BLaER1 (cell line): ENCODE measurements around the gene XRCC6.
"Not testable (repeated sequence)": the region's sequence is repeated elsewhere in the genome, so short reads cannot be mapped to it uniquely, and the experiment has no call there.

Experiments used
- H3K27ac ChIP-seq: shearing (Covaris generic); formaldehyde crosslinking; 2 replicates; pipeline ENCODE4 v1.8.1; 2022
- H3K27me3 ChIP-seq: shearing (Covaris generic); formaldehyde crosslinking; 2 replicates; pipeline ENCODE4 v1.8.1; 2022
- H3K36me3 ChIP-seq: shearing (Covaris generic); formaldehyde crosslinking; 2 replicates; pipeline ENCODE4 v1.8.1; 2022
- H3K4me1 ChIP-seq: shearing (Covaris generic); formaldehyde crosslinking; 2 replicates; pipeline ENCODE4 v1.8.1; 2022
- H3K4me2 ChIP-seq: shearing (Covaris generic); formaldehyde crosslinking; 2 replicates; pipeline ENCODE4 v1.8.1; 2022
- H3K4me3 ChIP-seq: shearing (Covaris generic); formaldehyde crosslinking; 2 replicates; pipeline ENCODE4 v1.8.1; 2022
- H3K9ac ChIP-seq: shearing (Covaris generic); formaldehyde crosslinking; 2 replicates; pipeline ENCODE4 v1.8.1; 2022
- H3K9me3 ChIP-seq: shearing (Covaris generic); formaldehyde crosslinking; 2 replicates; pipeline ENCODE4 v1.8.1; 2022
- H4K20me1 ChIP-seq: shearing (Covaris generic); formaldehyde crosslinking; 2 replicates; pipeline ENCODE4 v1.8.1; 2022
- Cebpa-rat ChIP-seq: shearing (Covaris generic); IDR thresholded peaks from 2 replicates; pipeline ENCODE4 v1.8.1; 2022

Gene XRCC6

DNA sequence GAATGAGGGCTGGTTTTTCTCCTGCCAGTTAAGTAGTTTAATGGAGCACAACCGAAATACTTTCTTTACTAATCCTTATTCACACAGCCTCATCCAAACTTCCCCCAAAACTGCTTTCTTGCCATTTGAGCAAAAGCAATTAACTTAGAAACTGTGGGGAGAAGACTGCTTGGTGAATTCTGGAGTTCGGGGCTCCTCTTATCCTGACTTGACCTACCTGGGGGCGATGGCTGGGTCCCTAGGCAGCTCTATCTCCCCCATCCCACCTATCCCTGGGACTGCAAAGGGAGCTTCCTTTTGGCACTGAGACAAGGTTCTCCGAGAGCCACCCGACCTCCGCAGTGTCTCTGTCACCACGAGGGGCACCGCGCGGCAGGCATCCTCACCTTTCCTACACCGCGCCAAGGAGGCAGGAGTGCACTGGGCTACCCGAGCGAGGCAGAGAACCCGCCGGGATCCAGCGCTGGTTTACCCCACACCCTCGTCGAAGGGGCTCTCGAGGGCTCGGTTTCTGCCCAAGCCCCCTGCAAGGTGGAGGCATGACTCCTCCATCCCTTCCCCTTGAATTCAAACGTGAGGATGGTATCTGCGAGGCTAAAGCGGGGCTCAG lies 1.0 kb upstream of the XRCC6 start:
- Histone ChIP-seq H3K9me3 (no peaks in the 10 kb centered on the region), H3K27ac (peak overlapping the region; percentile 84)
- no peak for TF ChIP-seq Cebpa-rat

DNA sequence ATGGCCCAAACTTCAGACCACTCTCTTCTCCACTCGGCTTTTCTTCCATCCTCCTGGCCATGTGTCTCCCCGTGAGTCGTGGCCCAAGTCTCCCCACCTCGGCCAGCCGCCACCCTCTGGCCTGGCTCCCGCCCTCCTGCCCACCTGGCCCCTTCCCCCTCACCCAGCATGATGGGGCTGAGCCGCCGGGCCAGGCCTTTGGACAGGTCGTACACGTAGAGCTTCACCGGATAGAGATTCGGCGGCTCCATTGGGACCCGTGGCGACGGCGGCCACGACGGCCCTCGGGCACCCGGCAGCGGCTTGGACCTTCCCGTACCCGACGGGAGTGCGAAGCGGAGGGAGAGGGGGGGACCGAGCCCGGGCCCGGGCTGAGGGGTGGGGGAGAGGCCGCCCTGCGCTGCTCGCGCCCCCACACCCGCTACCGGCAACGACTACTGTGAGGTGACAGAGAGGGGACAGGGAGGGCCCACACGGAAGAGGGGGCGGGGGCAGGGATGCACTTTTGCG lies 451 bp upstream of the XRCC6 start, which contains the start of gene DESI1:
DESI1 (minus strand) TSS at position 455 of the 510 bp plus-strand sequence; CDS start at position 251, 204 bp downstream.
- H3K4me1 ChIP-seq, result peaks cover 34% of the 10 kb centered on the region
- H3K36me3 ChIP-seq, result peaks cover 38% of the 10 kb centered on the region
- H4K20me1 ChIP-seq, result peaks cover 88% of the 10 kb centered on the region
- H3K27ac ChIP-seq, result peak within 1 kb of the TSS; percentile 94
- H3K4me2 ChIP-seq, result peak within 1 kb of the TSS; percentile 97
- no peaks in the 10 kb centered on the region for H3K9me3 ChIP-seq
- no peaks in the 10 kb centered on the region for H3K27me3 ChIP-seq
- H3K4me3 ChIP-seq, result peak within 1 kb of the TSS; percentile 93
- peak within 1 kb of the TSS; percentile 95 for H3K9ac ChIP-seq
- TF ChIP-seq Cebpa-rat, result no peak

More for the DNA sequence above, 1.0 kb upstream of the XRCC6 start:
- H3K9ac ChIP-seq, result peak overlapping the region; percentile 95
- peaks cover 32% of the 10 kb centered on the region for H3K36me3 ChIP-seq
- peaks cover 88% of the 10 kb centered on the region for H4K20me1 ChIP-seq
- H3K4me3 ChIP-seq, result peak overlapping the region; percentile 93
- peaks cover 34% of the 10 kb centered on the region for H3K4me1 ChIP-seq
- H3K4me2 ChIP-seq, result peak overlapping the region; percentile 97
- no peaks in the 10 kb centered on the region for H3K27me3 ChIP-seq

DNA sequence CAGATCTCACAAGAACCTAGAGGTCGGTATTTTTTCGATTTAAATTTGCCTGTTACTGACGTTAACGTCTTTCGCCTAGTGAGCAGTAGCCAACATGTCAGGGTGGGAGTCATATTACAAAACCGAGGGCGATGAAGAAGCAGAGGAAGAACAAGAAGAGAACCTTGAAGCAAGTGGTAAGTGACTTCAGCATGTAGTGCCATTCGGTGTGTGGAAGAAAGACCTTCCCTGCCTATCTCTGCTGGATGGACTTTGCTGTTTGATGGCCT lies 750 bp downstream of the XRCC6 start:
- Histone ChIP-seq H3K27me3 (no peaks in the 10 kb centered on the region), H3K9ac (peak overlapping the region; percentile 95), H3K4me3 (peak overlapping the region; percentile 93), H3K9me3 (no peaks in the 10 kb centered on the region), H4K20me1 (peaks cover 88% of the 10 kb centered on the region), H3K27ac (peak overlapping the region; percentile 94), H3K36me3 (peaks cover 50% of the 10 kb centered on the region), H3K4me2 (peak overlapping the region; percentile 94), H3K4me1 (peaks cover 34% of the 10 kb centered on the region)
- TF ChIP-seq Cebpa-rat, result no peak

DNA sequence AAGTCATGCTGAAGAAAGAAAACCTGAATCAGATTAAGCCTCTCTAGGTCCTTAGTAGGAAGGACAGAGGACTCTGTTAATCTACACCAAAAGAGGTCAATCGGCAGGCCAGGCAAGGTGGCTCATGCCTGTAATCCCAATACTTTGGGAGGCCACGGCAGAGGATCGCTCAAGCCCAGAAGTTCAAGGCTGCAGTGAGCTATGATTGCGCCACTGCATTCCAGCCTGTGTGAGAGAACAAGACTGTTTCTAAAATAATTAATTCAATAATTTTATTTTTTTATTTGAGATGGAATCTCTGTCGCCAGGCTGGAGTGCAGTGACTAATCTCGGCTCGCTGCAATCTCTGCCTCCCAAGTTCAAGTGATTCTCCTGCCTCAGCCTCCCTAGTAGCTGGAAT lies 4.5 kb downstream of the XRCC6 start:
- no peak overlapping the region for H3K9ac ChIP-seq
- H4K20me1 ChIP-seq, result peaks cover 81% of the 10 kb centered on the region
- H3K4me1 ChIP-seq, result peaks cover 14% of the 10 kb centered on the region
- H3K27ac ChIP-seq, result no peak overlapping the region
- H3K4me3 ChIP-seq, result no peak overlapping the region
- no peaks in the 10 kb centered on the region for H3K27me3 ChIP-seq
- no peak for TF ChIP-seq Cebpa-rat
- peaks cover 87% of the 10 kb centered on the region for H3K36me3 ChIP-seq
- no peak overlapping the region for H3K4me2 ChIP-seq
- peaks cover 33% of the 10 kb centered on the region for H3K9me3 ChIP-seq

DNA sequence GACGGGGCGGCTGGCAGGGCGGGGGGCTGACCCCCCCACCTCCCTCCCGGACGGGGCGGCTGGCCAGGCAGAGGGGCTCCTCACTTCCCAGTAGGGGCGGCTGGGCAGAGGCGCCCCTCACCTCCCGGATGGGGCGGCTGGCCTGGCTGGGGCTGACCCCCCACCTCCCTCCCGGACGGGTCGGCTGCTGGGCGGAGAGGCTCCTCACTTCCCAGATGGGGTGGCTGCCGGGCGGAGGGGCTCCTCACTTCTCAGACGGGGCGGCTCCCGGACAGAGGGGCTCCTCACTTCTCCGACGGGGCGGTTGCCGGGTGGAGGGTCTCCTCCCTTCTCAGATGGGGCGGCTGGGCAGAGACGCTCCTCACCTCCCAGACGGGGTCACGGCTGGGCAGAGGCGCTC lies 10.0 kb downstream of the XRCC6 start:
- H3K4me2 ChIP-seq, H3K9ac ChIP-seq, H3K27ac ChIP-seq, H3K27me3 ChIP-seq, H3K4me1 ChIP-seq, H3K4me3 ChIP-seq: not testable (repeated sequence)
- Histone ChIP-seq H4K20me1 (peaks cover 75% of the 10 kb centered on the region), H3K36me3 (peaks cover 98% of the 10 kb centered on the region), H3K9me3 (peaks cover 41% of the 10 kb centered on the region)

DNA sequence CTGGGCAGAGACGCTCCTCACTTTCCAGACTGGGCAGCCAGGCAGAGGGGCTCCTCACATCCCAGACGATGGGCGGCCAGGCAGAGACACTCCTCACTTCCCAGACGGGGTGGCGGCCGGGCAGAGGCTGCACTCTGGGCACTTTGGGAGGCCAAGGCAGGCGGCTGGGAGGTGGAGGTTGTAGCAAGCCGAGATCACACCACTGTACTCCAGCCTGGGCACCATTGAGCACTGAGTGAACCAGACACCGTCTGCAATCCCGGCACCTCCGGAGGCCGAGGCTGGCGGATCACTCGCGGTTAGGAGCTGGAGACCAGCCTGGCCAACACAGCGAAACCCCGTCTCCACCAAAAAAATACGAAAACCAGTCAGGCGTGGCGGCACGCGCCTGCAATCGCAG lies 10.5 kb downstream of the XRCC6 start:
- H3K4me3 ChIP-seq, H3K9ac ChIP-seq, H3K27ac ChIP-seq, H3K4me1 ChIP-seq, H3K27me3 ChIP-seq, H3K4me2 ChIP-seq: not testable (repeated sequence)
- Histone ChIP-seq H3K9me3 (peaks cover 41% of the 10 kb centered on the region), H4K20me1 (peaks cover 75% of the 10 kb centered on the region), H3K36me3 (peaks cover 98% of the 10 kb centered on the region)

DNA sequence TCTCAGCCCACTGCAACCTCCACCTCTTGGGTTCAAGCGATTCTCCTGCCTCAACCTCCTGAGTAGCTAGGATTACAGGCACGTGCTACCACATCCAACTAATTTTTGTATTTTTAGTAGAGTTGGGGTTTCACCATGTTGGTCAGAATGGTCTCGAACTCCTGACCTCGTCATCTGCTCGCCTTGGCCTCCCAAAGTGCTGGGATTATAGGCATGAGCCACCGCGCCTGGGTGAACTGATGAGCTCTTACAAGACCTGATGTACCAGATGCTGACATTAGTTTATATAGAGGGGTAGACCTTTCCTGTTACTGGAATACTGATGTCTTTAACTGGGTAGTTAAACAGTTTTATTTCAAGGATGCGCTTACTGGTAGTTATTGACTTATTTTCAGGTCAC lies 13.5 kb downstream of the XRCC6 start:
- H3K27me3 ChIP-seq, H3K4me1 ChIP-seq, H3K27ac ChIP-seq, H3K9ac ChIP-seq, H3K4me3 ChIP-seq, H3K4me2 ChIP-seq: not testable (repeated sequence)
- Histone ChIP-seq H3K9me3 (peaks cover 17% of the 10 kb centered on the region), H4K20me1 (peaks cover 64% of the 10 kb centered on the region), H3K36me3 (peaks cover 98% of the 10 kb centered on the region)

DNA sequence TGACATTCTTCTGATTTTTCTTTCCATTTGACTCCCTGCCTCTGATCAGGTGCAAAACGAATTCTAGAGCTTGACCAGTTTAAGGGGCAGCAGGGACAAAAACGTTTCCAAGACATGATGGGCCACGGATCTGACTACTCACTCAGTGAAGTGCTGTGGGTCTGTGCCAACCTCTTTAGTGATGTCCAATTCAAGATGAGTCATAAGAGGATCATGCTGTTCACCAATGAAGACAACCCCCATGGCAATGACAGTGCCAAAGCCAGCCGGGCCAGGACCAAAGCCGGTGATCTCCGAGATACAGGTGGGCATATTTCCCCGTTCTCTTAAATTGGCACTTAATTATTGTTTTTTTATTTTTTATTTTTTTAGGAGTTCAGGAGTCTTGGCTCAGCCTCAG lies 15.4 kb downstream of the XRCC6 start:
- H3K4me1 ChIP-seq, result no peaks in the 10 kb centered on the region
- peaks cover 82% of the 10 kb centered on the region for H4K20me1 ChIP-seq
- H3K9me3 ChIP-seq, result no peaks in the 10 kb centered on the region
- H3K27me3 ChIP-seq, result no peaks in the 10 kb centered on the region
- H3K27ac ChIP-seq, result no peak overlapping the region
- no peak overlapping the region for H3K4me3 ChIP-seq
- TF ChIP-seq Cebpa-rat, result no peak
- no peak overlapping the region for H3K9ac ChIP-seq
- H3K36me3 ChIP-seq, result peaks cover 99% of the 10 kb centered on the region
- H3K4me2 ChIP-seq, result no peak overlapping the region

DNA sequence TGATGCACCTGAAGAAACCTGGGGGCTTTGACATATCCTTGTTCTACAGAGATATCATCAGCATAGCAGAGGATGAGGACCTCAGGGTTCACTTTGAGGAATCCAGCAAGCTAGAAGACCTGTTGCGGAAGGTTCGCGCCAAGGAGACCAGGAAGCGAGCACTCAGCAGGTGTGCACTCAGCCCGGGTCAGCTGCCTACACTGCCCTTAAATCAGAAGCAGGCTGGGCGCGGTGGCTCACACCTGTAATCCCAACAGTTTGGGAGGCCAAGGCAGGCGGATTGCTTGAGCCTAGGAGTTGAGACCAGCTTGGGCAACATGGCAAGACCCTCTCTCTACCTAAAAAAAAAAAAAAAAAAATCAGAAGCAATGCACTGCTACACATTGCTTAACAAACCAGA lies 16.5 kb downstream of the XRCC6 start:
- not testable (repeated sequence) for H3K9ac ChIP-seq, H3K4me3 ChIP-seq, H3K4me1 ChIP-seq, H3K4me2 ChIP-seq, H3K9me3 ChIP-seq, H3K27ac ChIP-seq, H3K27me3 ChIP-seq
- Histone ChIP-seq H3K36me3 (peaks cover 100% of the 10 kb centered on the region), H4K20me1 (peaks cover 85% of the 10 kb centered on the region)

DNA sequence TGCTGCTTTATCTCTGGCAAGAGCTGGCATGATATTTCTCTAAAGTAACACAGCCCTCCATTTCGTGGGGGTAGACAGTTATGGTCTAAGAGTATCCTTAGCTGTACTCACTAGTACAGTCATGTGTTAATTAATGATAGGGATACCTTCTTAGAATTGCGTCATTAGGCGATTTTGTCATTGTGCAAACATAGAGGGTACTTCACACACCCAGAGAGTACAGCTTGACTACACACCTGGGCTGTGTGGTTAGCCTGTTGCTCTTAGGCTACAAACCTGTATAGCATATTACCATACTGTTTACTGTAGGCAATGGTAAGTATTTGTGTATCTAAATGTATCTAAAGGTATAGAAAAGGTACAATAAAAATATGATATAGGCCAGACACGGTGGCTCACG lies 17.0 kb downstream of the XRCC6 start:
- H3K27ac ChIP-seq, result no peak overlapping the region
- H3K4me2 ChIP-seq, result no peak overlapping the region
- no peaks in the 10 kb centered on the region for H3K9me3 ChIP-seq
- H3K36me3 ChIP-seq, result peaks cover 100% of the 10 kb centered on the region
- H3K4me1 ChIP-seq, result no peaks in the 10 kb centered on the region
- no peaks in the 10 kb centered on the region for H3K27me3 ChIP-seq
- peaks cover 85% of the 10 kb centered on the region for H4K20me1 ChIP-seq
- no peak overlapping the region for H3K4me3 ChIP-seq
- H3K9ac ChIP-seq, result no peak overlapping the region
- TF ChIP-seq Cebpa-rat, result no peak

DNA sequence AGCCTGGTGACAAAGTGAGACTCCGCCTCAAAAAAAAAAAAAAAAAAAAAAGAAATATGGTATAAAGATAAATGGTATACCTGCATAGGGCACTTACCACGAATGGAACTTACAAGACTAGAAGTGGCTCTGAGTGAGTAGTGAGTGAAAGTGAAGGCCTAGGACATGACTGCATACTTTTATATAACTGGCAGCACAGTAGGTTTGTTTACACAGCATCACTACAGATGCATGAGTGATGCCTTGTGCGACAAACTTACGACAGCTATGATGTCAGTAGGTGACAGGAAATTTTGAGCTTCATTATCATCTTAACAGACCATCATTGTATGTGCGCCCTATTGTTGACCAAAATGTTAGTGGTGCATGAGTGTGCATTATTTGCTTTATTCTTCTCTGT lies 17.7 kb downstream of the XRCC6 start:
- Histone ChIP-seq H3K4me2 (no peak overlapping the region), H3K27me3 (no peaks in the 10 kb centered on the region), H3K36me3 (peaks cover 98% of the 10 kb centered on the region), H3K9ac (no peak overlapping the region), H4K20me1 (peaks cover 83% of the 10 kb centered on the region), H3K9me3 (no peaks in the 10 kb centered on the region), H3K4me3 (no peak overlapping the region), H3K27ac (no peak overlapping the region), H3K4me1 (no peaks in the 10 kb centered on the region)
- no peak for TF ChIP-seq Cebpa-rat
